HG02943 (cell line): ENCODE results near the gene C1QL4.
A peak's percentile ranks its signal among the peaks of the same experiment; 100 is the strongest.
"Not testable (repeated sequence)": the region's sequence is repeated elsewhere in the genome, so short reads cannot be mapped to it uniquely, and the experiment has no call there.

Experiments
- ATAC-seq: cut with Tn5 transposase; IDR thresholded peaks from one replicate; pipeline ENCODE4 v1.9.1; 2021; ENCODE audit warnings: mild to moderate bottlenecking, low read depth, moderate library complexity; ENCODE audit not compliant: unreplicated experiment

C1QL4 gene

DNA sequence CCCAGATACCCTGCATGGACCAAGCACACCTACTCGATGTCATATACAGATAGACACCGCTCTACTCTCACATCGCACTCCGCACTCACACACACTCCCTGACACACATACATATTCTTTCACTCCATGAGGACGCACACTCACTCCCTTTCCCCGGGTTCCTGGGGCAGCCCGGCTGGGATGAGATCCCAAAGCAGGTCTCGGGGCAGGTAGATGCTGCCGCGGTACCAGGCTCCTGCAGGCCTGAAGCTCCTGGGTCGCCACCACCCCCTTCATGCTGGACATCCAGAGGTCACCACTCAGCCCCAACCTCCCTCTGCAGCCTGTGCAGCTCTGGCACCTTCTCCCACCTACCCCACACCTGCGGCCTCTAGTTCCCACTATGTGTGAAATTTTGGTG lies 2.3 kb downstream of the C1QL4 start:
- ATAC-seq: no peak

DNA sequence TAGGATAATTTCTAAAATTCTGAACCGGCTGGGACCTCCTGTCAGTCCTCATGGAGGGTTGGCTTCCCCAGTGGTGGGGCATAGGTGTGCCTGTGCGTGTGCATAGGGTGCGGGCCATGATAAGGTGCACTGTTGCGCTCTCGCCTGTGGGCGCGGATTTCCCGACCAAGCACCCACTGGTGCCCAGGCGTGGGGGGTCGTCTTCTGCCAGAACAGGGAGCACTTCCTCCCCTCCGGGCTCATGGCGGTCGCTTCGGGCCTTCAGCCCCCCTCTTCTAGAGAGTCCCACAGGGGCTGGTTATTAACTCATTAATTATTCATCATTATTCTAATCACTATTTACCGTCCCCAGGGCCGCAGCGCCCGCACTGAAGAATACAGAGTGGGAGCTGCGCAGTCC lies 2.8 kb downstream of the C1QL4 start:
- ATAC-seq: no peak

DNA sequence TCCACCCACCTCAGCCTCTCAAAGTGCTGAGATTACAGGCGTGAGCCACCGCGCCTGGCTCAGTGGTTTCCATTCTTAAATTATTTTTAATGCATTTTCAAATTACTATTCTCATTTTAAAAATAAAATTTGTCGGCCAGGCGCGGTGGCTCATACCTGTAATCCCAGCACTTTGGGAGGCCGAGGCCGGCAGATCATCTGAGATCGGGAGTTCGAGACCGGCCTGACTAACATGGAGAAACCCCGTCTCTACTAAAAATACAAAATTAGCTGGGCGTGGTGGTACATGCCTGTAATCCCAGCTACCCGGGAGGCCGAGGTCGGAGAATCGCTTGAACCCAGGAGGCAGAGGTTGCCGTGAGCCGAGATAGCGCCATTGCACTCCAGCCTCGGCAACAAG lies 3.2 kb downstream of the C1QL4 start:
- ATAC-seq: not testable (repeated sequence)

DNA sequence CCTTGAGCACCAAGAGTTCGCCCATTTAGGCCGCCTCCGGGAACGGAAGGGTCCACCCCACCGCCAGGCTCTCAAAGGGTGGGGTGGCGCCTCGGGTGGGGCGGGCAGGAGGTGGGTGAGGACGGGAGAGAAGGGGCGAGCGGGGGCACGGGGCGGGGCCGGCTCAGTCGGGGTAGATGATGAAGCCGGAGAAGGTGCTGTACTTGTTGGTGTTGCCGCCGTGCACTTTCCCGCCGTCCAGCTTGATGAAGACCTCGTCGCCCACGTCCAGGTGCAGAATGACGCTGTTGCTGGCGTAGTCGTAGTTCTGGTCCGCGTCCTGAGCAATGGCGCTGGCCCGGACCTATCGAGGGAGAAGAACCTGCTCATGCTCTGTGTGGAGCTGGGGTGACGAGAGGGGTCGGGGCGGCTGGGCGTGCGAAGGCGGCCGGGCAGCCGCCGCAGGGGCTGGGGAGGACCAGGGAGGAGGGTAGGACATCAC lies 4.1 kb downstream of the C1QL4 start:
- no peak for ATAC-seq

DNA sequence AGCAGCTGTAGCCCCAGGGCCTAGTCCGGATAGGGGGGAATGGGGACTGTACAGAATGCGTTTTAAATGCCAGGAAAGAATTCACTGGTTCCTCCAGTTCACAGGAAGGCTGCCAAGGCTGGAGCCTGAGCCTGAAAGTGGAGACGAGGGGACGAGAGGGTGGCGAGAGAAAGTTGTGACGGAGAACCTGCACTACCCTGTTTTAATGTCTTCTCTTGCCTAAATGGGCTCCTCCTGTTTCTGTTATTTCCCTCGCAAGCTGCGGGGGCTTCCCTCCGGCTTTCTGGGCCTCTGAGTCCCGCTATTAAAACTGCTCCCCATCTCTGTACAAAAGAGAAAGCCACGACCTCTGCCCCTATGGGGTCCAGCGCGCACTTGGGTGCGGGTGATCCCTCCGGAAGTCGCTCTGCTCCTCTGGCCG lies 4.5 kb downstream of the C1QL4 start:
- no peak for ATAC-seq

DNA sequence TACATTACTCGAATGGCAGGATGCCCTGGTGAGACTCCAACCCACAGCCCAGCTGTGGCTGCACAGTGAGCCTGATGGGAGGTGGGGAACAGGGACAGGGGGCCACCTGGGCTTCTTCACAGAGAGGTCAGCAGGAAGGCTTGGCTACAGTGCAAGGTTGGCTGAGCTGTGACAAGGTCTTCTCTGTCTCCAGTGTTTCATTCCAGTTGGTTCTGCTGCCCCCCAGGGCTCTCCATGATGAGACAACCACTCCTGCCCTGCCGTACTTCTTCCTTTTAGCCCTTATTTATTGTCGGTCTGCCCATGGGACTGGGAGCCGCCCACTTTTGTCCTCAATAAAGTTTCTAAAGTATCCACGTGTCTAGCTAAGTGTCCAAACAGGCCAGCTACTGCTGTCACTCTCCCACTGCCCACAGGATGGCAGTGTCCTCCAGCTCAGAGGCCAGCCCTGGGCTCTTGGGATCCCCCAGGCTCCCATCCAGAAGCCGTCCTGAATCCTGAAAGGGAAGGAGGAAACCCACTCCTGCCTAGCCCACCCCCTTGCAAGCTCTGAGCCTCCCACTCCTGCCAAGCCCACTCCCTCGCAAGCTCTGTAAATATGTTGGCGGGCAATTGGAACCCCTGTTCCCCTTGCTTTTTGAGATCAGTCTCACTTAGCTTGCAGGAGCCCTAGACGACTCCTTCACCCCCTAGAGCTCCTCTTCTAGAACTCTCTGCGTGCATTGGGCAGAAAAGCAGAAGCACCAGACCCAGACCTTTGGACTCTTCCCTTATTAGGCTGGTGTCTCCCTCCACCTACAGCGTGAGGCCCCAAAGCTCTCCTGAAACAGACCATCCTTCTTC lies 5.4 kb downstream of the C1QL4 start:
- ATAC-seq: no peak

DNA sequence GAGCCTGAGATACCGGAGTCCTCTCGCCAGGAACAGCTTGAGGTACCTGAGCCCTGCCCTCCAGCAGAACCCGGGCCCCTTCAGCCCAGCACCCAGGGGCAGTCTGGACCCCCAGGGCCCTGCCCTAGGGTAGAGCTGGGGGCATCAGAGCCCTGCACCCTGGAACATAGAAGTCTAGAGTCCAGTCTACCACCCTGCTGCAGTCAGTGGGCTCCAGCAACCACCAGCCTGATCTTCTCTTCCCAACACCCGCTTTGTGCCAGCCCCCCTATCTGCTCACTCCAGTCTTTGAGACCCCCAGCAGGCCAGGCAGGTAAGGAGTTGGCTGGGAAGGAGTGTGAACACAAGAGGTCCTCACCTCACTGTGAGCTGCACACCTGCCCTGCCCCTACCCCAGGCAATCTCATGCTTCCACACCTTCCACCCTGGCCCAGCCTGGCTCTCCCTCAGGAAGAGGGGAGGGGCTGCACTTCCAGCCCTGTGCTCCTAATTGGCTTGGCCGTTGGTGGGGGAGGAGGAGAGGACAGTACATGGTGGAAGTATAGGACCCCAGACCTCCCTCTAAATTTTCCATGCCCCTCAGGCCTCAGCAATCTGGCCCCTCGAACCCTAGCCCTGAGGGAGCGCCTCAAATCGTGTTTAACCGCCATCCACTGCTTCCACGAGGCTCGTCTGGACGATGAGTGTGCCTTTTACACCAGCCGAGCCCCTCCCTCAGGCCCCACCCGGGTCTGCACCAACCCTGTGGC lies 6.2 kb downstream of the C1QL4 start:
- no peak for ATAC-seq

DNA sequence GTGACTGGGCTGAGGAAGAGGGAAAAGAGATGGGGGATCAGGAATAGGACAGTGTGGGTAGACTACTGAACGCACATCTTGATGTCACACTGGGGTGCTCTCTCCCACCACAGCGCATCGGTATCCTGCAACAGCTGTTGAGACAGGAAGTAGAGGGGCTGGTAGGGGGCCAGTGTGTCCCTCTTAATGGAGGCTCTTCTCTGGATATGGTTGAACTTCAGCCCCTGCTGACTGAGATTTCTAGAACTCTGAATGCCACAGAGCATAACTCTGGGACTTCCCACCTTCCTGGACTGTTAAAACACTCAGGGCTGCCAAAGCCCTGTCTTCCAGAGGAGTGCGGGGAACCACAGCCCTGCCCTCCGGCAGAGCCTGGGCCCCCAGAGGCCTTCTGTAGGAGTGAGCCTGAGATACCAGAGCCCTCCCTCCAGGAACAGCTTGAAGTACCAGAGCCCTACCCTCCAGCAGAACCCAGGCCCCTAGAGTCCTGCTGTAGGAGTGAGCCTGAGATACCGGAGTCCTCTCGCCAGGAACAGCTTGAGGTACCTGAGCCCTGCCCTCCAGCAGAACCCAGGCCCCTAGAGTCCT lies 6.9 kb downstream of the C1QL4 start:
- ATAC-seq: no peak

DNA sequence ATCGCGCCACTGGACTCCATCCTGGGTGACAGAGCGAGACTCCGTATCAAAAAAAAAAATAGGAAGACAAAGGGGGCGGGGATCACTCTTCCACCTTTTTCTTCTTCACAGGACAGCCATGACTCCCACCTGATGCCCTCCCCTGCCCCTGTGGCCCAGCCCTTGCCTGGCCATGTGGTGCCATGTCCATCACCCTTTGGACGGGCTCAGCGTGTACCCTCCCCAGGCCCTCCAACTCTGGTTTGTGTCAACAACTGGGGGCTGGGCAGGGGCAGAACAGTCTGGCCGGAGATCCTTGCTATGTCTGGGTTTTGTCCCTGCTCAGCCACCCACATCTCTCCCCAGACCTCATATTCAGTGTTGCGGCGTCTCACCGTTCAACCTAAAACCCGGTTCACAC lies 8.2 kb downstream of the C1QL4 start:
- ATAC-seq: no peak

DNA sequence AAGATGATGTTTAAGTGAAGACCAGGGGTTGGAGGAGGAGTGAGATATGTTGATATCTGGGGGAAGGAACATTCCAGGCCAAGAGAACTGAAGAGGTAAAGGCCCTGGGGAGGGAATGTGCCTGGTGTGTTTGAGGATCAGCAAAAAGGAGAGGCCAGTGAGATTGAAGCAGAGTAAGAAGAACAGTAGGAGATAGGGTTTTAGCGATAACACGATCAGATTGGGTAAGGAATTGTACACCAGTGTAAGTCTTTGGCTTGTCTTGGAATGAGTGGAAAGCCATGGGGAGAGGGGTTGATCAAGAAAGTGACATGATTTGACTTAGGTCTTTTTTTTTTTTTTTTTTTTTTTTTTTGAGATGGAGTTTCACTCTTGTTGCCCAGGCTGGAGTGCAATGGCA lies 9.1 kb downstream of the C1QL4 start:
- no peak for ATAC-seq

DNA sequence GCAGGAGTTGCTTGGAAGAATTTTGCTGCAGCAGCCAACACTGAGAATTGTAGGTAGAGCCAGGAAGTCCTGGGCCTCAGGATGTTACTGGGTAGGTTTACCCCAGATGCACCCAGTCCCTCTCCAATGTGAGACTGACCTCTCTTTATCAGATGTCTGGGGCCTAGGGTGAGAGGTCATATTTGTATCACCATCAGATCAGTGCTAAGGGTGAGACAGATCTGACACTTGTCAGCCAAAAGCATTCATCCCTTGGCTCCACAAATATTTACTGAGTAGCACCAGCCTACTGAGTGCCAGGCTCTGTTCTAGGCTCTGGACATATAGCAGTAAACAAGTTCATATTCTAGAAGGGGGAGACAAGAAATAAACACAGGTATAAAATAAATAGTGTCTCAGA lies 9.6 kb downstream of the C1QL4 start:
- ATAC-seq: no peak

DNA sequence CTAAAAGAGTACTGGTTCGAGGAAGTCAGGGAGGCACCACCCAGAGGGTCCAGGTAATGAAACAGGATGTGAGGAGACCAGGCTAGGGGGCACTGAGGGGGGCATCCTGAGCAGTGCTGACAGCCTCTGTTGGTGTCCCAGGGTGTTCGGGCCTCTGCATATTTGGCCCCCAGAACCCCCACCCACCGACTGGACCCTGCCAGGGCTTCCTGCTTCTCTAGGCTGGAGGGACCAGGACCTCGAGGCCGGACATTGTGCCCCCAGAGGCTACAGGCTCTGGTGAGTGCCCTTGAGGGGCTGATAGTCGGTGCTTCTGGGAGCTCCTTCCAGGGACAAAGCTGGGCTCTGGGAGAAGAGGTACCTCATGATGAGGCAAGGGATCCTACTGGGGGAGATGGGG lies 11.4 kb downstream of the C1QL4 start:
- ATAC-seq: no peak

DNA sequence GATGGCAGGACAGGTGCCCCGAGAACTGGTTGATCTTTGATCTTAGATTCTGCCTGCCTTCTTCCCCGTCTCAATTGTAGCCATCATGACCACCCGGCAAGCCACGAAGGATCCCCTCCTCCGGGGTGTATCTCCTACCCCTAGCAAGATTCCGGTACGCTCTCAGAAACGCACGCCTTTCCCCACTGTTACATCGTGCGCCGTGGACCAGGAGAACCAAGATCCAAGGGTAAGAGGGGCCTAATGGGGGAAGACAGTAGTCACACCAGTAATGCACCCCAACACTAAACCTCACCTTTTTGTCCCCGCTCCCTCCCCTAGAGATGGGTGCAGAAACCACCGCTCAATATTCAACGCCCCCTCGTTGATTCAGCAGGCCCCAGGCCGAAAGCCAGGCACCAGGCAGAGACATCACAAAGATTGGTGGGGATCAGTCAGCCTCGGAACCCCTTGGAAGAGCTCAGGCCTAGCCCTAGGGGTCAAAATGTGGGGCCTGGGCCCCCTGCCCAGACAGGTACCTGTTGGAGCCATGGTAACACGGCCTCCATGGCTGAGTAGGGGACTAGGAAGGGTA lies 13.4 kb downstream of the C1QL4 start:
- no peak for ATAC-seq

DNA sequence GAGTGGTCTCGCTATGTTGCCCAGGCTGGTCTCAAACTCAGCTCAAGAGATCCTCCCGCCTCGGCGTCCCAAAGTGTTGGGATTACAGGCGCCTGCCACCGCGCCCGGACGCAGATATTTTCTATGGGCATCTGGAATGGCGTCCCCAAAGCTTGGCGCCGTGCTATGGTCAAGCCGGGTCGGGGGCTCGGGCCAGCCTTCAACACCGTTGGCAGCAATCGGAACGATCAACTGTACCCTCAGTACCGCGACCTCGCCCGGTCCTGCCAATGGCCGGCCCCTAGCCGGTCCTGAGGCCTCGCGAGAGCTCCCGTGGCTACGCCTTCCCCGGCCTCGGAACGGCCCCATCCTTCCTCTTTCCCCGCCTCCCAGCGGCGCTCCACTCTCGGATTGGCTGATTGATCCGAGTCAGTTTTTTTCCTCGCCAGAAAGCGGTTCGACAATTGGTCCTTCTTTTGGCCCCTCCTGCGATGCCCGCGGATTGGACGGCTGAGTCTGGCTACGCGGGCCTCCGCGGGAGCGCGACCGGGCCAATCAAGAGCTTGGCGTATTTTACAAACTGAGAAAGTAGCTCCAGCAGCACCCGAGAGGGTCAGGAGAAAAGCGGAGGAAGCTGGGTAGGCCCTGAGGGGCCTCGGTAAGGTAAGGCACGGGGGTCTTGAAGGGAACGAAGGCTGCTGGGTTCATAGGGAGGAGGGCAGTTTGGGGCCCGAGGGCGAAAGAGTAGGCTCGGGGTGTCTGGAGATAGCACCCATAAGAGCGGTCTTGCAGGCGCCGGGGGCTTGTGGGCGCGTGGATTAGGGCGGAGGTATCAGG lies 14.1 kb downstream of the C1QL4 start, which contains the start of gene TROAP:
Gene TROAP (plus strand): TSS at position 548 of the 816 bp plus-strand sequence. CDS start 354 bp downstream, outside the sequence.
- peak; percentile 98 for ATAC-seq

DNA sequence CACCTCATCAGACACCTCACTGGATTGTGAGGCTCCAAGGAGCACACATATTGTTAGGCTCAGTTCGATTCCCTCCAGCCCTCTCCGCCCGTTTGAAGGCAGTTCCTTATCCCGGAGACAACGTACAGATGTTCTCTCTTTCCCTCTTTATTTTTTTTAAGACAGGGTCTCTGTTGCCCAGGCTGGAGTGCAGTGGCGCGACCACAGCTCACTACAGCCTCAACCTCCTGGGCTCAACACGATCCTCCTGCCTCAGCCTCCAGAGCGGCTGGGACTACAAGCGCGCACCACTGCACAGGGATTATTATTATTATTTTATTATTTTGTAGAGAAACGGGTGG lies 14.7 kb downstream of the C1QL4 start:
- no peak for ATAC-seq

DNA sequence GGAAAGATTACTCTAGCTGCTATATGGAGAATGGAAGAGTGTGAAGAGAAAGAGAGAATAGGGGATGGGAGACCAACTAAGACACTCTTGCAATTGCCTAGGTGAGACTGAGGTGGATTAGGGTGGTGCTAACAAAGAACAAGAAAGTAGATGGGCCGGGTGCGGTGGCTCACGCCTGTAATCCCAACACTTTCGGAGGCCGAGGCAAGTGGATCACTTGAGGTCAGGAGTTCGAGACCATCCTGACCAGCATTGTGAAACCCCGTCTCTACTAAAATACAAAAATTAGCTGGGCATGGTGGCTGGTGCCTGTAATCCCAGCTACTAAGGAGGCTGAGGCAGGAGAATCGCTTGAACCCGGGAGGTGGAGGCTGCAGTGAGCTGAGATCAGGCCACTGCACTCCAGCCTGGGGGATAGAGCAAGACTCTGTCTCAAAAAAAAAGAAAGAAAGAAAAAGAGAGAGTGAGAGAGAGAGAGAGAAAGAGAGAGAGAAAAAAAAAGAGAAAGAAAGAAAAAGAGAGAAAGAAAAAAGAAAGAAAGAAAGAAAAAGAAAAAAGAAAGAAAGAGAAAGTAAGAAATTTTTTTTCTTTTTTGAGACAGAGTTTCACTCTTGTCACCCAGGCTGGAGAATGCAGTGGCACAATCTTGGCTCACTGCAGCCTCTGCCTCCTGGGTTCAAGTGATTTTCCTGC lies 16.4 kb downstream of the C1QL4 start:
- not testable (repeated sequence) for ATAC-seq

DNA sequence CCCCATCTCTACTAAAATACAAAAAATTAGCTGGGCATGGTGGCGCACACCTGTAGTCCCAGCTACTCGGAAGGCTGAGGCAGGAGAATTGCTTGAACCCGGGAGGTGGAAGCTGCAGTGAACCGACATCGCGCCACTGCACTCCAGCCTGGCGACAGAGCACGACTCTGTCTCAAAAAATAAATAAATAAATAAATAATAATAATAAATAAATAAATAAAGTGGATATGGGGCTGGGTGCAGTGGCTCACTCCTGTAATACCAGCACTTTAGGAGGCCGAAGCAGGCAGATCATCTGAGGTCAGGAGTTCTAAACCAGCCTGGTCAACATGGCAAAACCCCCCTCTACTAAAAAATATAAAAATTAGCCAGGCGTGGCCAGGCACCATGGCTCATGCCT lies 19.9 kb downstream of the C1QL4 start:
- not testable (repeated sequence) for ATAC-seq

DNA sequence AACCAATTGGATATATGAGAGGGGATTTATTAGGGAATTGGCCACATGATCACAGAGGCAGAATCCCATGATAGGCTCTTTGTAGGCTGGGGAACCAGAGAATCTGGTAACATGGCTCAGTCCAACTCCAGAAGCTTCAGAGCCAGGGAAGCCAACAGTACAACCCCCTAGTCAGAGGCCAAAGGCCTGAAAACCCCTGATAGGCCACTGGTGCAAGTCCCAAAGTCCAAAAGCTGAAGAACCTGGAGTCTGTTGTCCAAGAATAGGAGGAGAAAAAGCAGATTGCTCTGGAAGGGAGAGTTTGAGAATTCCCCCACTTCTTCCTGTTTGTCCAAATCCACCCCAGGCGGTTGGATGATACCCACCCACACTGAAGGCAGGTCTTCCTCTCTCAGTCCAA lies 22.2 kb downstream of the C1QL4 start:
- ATAC-seq: no peak

DNA sequence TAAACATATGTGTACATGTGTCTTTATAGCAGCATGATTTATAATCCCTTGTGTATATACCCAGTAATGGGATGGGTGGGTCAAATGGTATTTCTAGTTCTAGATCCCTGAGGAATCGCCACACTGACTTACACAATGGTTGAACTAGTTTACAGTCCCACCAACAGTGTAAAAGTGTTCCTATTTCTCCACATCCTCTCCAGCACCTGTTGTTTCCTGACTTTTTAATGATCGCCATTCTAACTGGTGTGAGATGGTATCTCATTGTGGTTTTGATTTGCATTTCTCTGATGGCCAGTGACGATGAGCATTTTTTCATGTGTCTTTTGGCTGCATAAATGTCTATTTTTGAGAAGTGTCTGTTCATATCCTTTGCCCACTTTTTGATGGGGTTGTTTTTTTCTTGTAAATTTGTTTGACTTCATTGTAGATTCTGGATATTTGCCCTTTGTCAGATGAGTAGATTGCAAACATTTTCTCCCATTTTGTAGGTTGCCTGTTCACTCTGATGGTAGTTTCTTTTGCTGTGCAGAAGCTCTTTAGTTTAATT lies 26.5 kb downstream of the C1QL4 start:
- ATAC-seq: not testable (repeated sequence)
